Measurements from ENCODE around the gene GJB2. TPM values are rescaled to one million over a fixed set of nuclear protein-coding genes. Genes with fewer than 3 reads are reported as not detected.

GJB2 gene
- polyA plus RNA-seq, 3 donors from 2014 or later: not detected

Other genes starting within 250 kb of the GJB2 start
- 10 to 100 TPM in 2 of 3 donors, 1 to 10 TPM in 1; 6.7 to 12.6 (median 11.2) TPM for gene ZMYM2, start 234.2 kb downstream of the GJB2 start, polyA plus RNA-seq
- not detected for gene GJA3, start 31.9 kb downstream of the GJB2 start, polyA plus RNA-seq
- not detected for gene GJB6, start 39.4 kb upstream of the GJB2 start, polyA plus RNA-seq

All from immature natural killer cell (primary cell).